IMR-90 (cell line): Measurements from ENCODE around the gene FOXL1. TPM values are rescaled to one million over a fixed set of nuclear protein-coding genes. Genes with fewer than 3 reads are reported as not detected.

ENCODE experiments used
- ATAC-seq: fragments of 200-7000 bp; cut with Tn5 transposase; 2 replicates; pipeline ENCODE4 v1.9.1; 2020; ENCODE audit warnings: low read depth, mild to moderate bottlenecking, moderate library complexity
- BruUV-seq: library from RNA; stranded (reverse); fragments of 400-500 nt; replicated peaks from 2 replicates; lab custom pipeline; 2021; lab: Mats Ljungman, UMichigan
- CTCF ChIA-PET: fragments of 300-600 bp; formaldehyde crosslinking; extraction: SDS; loops from one replicate; lab custom pipeline; 2021; ENCODE audit warnings: antibody characterized with exemption; lab: Yijun Ruan, JAX
- POLR2A ChIA-PET: fragments of 300-600 bp; sonication (Branson Sonifier 250); formaldehyde crosslinking; loops from one replicate; lab custom pipeline; 2022; ENCODE audit warnings: antibody characterized with exemption; ENCODE audit not compliant: unreplicated experiment; lab: Charles Lee
- DNase-seq: peaks from one replicate; pipeline ENCODE4 v3.0.0; 2013
- H2AFZ ChIP-seq: replicated peaks from 2 replicates; pipeline ENCODE3; 2013; ENCODE audit warnings: low read length, mild to moderate bottlenecking; ENCODE audit not compliant: poor library complexity
- H2AK5ac ChIP-seq: 2 replicates; pipeline ENCODE4 v1.6.1; 2013; ENCODE audit warnings: low read depth, low read length, inconsistent platforms
- H2AK9ac ChIP-seq: replicated peaks from 2 replicates; pipeline ENCODE3; 2013; ENCODE audit warnings: mild to moderate bottlenecking, low read depth, low read length, moderate library complexity; ENCODE audit not compliant: poor library complexity
- H2BK120ac ChIP-seq: 2 replicates; pipeline ENCODE4 v1.6.1; 2013; ENCODE audit warnings: low read depth, low read length, inconsistent platforms
- H2BK15ac ChIP-seq: 3 replicates; pipeline ENCODE4 v1.6.1; 2013; ENCODE audit warnings: low read depth, low read length, inconsistent platforms
- H2BK20ac ChIP-seq: 2 replicates; pipeline ENCODE4 v1.6.1; 2013; ENCODE audit warnings: low read depth, mild to moderate bottlenecking, inconsistent platforms, low read length, moderate library complexity
- H2BK5ac ChIP-seq: 2 replicates; pipeline ENCODE4 v1.6.1; 2013; ENCODE audit warnings: mild to moderate bottlenecking, low read depth, low read length, inconsistent platforms; ENCODE audit not compliant: poor library complexity, severe bottlenecking
- H3K14ac ChIP-seq: replicated peaks from 2 replicates; pipeline ENCODE4 v1.6.1; 2013; ENCODE audit warnings: low read depth, low read length, inconsistent platforms
- H3K18ac ChIP-seq: 2 replicates; pipeline ENCODE4 v1.6.1; 2013; ENCODE audit warnings: low read depth, low read length, control low read depth
- H3K23ac ChIP-seq: 2 replicates; pipeline ENCODE4 v1.6.1; 2013; ENCODE audit warnings: low read depth, low read length, inconsistent platforms
- H3K27ac ChIP-seq: 2 replicates; pipeline ENCODE4 v1.5.1; 2013; ENCODE audit warnings: mild to moderate bottlenecking, control low read depth, low read length; ENCODE audit not compliant: insufficient read depth
- H3K27me3 ChIP-seq: 2 replicates; pipeline ENCODE4 v1.6.1; 2013; ENCODE audit warnings: low read length; ENCODE audit not compliant: control insufficient read depth, insufficient read depth
- H3K36me3 ChIP-seq: 2 replicates; pipeline ENCODE4 v1.6.1; 2013; ENCODE audit warnings: low read length, mixed read lengths; ENCODE audit not compliant: control insufficient read depth, insufficient read depth
- H3K4ac ChIP-seq: 2 replicates; pipeline ENCODE4 v1.6.1; 2013; ENCODE audit warnings: low read depth, low read length, inconsistent platforms
- H3K4me1 ChIP-seq: 2 replicates; pipeline ENCODE4 v1.6.1; 2013; ENCODE audit warnings: low read length, mixed read lengths; ENCODE audit not compliant: control insufficient read depth, insufficient read depth
- H3K4me2 ChIP-seq: 2 replicates; pipeline ENCODE4 v1.6.1; 2013; ENCODE audit warnings: low read depth, mild to moderate bottlenecking, control low read depth, low read length, moderate library complexity
- H3K4me3 ChIP-seq: 2 replicates; pipeline ENCODE4 v1.5.1; 2013; ENCODE audit warnings: low read depth, mild to moderate bottlenecking, control low read depth, low read length, moderate library complexity; ENCODE audit not compliant: insufficient read depth
- H3K56ac ChIP-seq: 2 replicates; pipeline ENCODE4 v1.6.1; 2013; ENCODE audit warnings: low read length, inconsistent platforms; ENCODE audit not compliant: insufficient read depth; ENCODE audit errors: extremely low read depth
- H3K79me1 ChIP-seq, 2 experiments: 2 replicates each; pipeline ENCODE4 v1.6.1; 2013; ENCODE audit warnings: low read length in 2 of 2, inconsistent platforms in 1 of 2, low read depth in 1 of 2
- H3K9ac ChIP-seq: 2 replicates; pipeline ENCODE4 v1.6.1; 2013; ENCODE audit warnings: low read depth, low read length, control low read depth
- H3K9me1 ChIP-seq: 2 replicates; pipeline ENCODE4 v1.6.1; 2013; ENCODE audit warnings: low read length, inconsistent platforms; ENCODE audit not compliant: insufficient read depth
- H3K9me3 ChIP-seq: 2 replicates; pipeline ENCODE4 v1.6.1; 2013; ENCODE audit warnings: low read length; ENCODE audit not compliant: control insufficient read depth, insufficient read depth
- H4K20me1 ChIP-seq: 2 replicates; pipeline ENCODE4 v1.6.1; 2013; ENCODE audit warnings: low read length, inconsistent platforms; ENCODE audit not compliant: insufficient read depth
- H4K5ac ChIP-seq: 2 replicates; pipeline ENCODE4 v1.6.1; 2013; ENCODE audit warnings: mild to moderate bottlenecking, low read depth, low read length, control low read depth
- H4K8ac ChIP-seq, 2 experiments: 2 replicates each; pipeline ENCODE4 v1.6.1; 2013; ENCODE audit warnings: low read depth in 2 of 2, low read length in 2 of 2, control low read depth in 1 of 2, inconsistent platforms in 1 of 2
- H4K91ac ChIP-seq: 2 replicates; pipeline ENCODE4 v1.6.1; 2013; ENCODE audit warnings: low read depth, low read length, inconsistent platforms; ENCODE audit not compliant: insufficient read depth
- CEBPB ChIP-seq: IDR thresholded peaks from 2 replicates; pipeline ENCODE4 v1.6.1; 2012; ENCODE audit warnings: low read depth, low read length, improper control_type of control experiment
- MXI1 ChIP-seq: IDR thresholded peaks from 2 replicates; pipeline ENCODE4 v1.6.1; 2012; ENCODE audit warnings: low read depth, mild to moderate bottlenecking, low read length, moderate library complexity, borderline replicate concordance
- NFE2L2 ChIP-seq: fragments of 150-350 bp; IDR thresholded peaks from 2 replicates; pipeline ENCODE4 v1.6.1; 2016; ENCODE audit warnings: low read depth, mild to moderate bottlenecking, low read length
- USF2 ChIP-seq: fragments of 150-350 bp; IDR thresholded peaks from 2 replicates; pipeline ENCODE4 v1.6.1; 2017; ENCODE audit warnings: mild to moderate bottlenecking, antibody characterized with exemption, low read length, low read depth
- WGBS, 2 experiments: methylation state at CpG; one replicate each; pipeline versions ENCODE4 v1.1.5 to v1.1.7; 2013; ENCODE audit warnings: missing lambda C conversion rate in 2 of 2; ENCODE audit not compliant: insufficient read length in 1 of 2; ENCODE audit errors: extremely low coverage in 2 of 2; 5-methylcytosine and 5-hydroxymethylcytosine counted together
- dilution Hi-C: fragments of 300-500 bp; cut with HindIII; formaldehyde crosslinking; loops from one replicate; pipeline ENCODE4 v1.14.3; 2018; ENCODE audit warnings: low sequenced_read_pairs; ENCODE audit not compliant: unreplicated experiment
- in situ Hi-C: fragments of 300-500 bp; cut with MboI; formaldehyde crosslinking; loops from 3 replicates; pipeline ENCODE4 v1.14.3; 2019; ENCODE audit warnings: low sequenced_read_pairs, inconsistent platforms, mixed read lengths
- intact Hi-C: fragments of 100-400 bp; cut with micrococcal nuclease; formaldehyde crosslinking; loops from 2 replicates; pipeline ENCODE4 v1.10.0; 2022
- polyA plus RNA-seq, 3 experiments: library from polyadenylated mRNA; depleted of rRNA; stranded (reverse); fragments of >200 nt; gene quantifications; 2 replicates each; pipeline ENCODE4 v1.2.3, GENCODE V29; 2012; ENCODE audit warnings: low replicate concordance in 1 of 3
- total RNA-seq: library from RNA; depleted of rRNA; stranded (reverse); fragments of >200 nt; gene quantifications from 2 replicates; pipeline ENCODE4 v1.2.3, GENCODE V29; 2012
- TF ChIP-seq, protein P1 (sequence below): fragments of 150-350 bp; IDR thresholded peaks from 2 replicates; pipeline ENCODE4 v1.6.1; 2016; ENCODE audit warnings: low read depth, mild to moderate bottlenecking, low read length, moderate library complexity, borderline replicate concordance

Gene FOXL1
- total and polyA plus RNA-seq, 2 of the 4 experiments (the other 2 are of a cell fraction) = 15.2 to 25.8 TPM

GRCh38 chr16:86605950-86606349 is 27.6 kb downstream of the FOXL1 start:
- Histone ChIP-seq H3K56ac (no peak overlapping the region), H2AK5ac (no peak overlapping the region; the same call in 1 of the 2 replicates), H4K91ac (0 out of 2 replicates have a peak overlapping the region, but pooled peaks have one; percentile 23), H3K27ac (no peak overlapping the region), H3K27me3 (no peaks in the 10 kb centered on the region), H2AK9ac (no peak overlapping the region), H4K5ac (no peak overlapping the region), H2AFZ (no peak overlapping the region), H3K9me3 (0 out of 2 replicates have a peak, but pooled peaks cover 2% of the 10 kb centered on the region), H2BK120ac (peak overlapping the region; percentile 37; the same call in 1 of the 2 replicates), H3K36me3 (no peaks in the 10 kb centered on the region), H2BK20ac (peak overlapping the region; percentile 60; the same call in 1 of the 2 replicates), H3K4me1 (peaks cover 24% of the 10 kb centered on the region), H3K4ac (no peak overlapping the region), H3K79me1 (peaks cover 0 to 23% of the 10 kb centered on the region in 2 experiments; a peak in 3 of 4 replicates), H3K14ac (no peak overlapping the region; the same call in 1 of the 2 replicates), H3K23ac (no peak overlapping the region), H2BK15ac (no peak overlapping the region), H4K20me1 (peaks cover 4% of the 10 kb centered on the region), H3K9ac (no peak overlapping the region), H3K4me3 (no peak overlapping the region), H3K4me2 (no peak overlapping the region), H4K8ac (no peak overlapping the region; a peak in 1 of 4 replicates), H3K18ac (no peak overlapping the region), H3K9me1 (peaks cover 25% of the 10 kb centered on the region), H2BK5ac (no peak overlapping the region)
- dilution Hi-C loops (no loop called here), in situ Hi-C loops (no loop called here), intact Hi-C loops (no loop called here)
- TF ChIP-seq, protein P1, sequence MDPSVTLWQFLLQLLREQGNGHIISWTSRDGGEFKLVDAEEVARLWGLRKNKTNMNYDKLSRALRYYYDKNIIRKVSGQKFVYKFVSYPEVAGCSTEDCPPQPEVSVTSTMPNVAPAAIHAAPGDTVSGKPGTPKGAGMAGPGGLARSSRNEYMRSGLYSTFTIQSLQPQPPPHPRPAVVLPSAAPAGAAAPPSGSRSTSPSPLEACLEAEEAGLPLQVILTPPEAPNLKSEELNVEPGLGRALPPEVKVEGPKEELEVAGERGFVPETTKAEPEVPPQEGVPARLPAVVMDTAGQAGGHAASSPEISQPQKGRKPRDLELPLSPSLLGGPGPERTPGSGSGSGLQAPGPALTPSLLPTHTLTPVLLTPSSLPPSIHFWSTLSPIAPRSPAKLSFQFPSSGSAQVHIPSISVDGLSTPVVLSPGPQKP = no peak
- no peak for TF ChIP-seq CEBPB
- no peak for TF ChIP-seq MXI1
- 0 out of 2 replicates have a peak, but pooled peaks have one; percentile 32 for TF ChIP-seq USF2
- no peak for TF ChIP-seq NFE2L2
- ChIA-PET POLR2A (no interaction called here), CTCF (no interaction called here)
- WGBS, 2 experiments = 100% methylated on average over 2 of the region's 3 CpGs; no CpG with 5 or more reads in 1 of the 2 experiments
- DNase-seq = no peak
- no peak for ATAC-seq
- BruUV-seq = no TSS peak
